ENCODE data around the gene JUN.

Gene JUN

DNA sequence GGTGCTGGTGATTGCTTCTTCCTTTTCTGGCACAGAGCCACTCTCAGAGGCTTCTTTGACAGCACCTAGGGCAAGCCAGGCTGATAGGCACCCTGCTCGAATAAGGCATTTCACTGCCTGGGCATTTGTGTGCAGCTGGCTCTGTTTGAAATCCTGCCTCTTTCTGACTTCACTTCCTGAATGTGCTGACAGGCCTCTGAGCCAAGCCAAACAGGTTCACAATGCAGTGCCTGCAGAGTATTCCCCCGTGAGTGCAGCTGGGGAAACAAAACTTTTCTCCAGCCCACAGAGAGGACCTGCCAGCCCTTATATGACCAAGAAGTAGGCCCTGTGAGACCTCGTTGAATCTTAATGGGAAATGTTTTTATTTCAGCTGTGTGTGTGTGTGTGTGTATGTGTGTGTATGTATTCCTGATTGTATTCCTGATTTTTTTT lies 10.4 kb downstream of the JUN start:
- Histone ChIP-seq H3K4me2 (peak overlapping the region; percentile 37), H4K20me1 (ENCODE audit: insufficient read depth) (no peaks in the 10 kb centered on the region), H3K4me1 (ENCODE audit: low read depth, poor library complexity, severe bottlenecking) (peaks cover 22% of the 10 kb centered on the region), H3K79me2 (ENCODE audit: insufficient read depth, low read depth) (no peaks in the 10 kb centered on the region), H3K36me3 (ENCODE audit: insufficient read depth) (no peaks in the 10 kb centered on the region), H3K9ac (peak overlapping the region; percentile 42; the same call in 1 of the 2 replicates), H3K27ac (peak overlapping the region; percentile 57), H3K27me3 (ENCODE audit: insufficient read depth, low read depth) (no peaks in the 10 kb centered on the region), H2AFZ (ENCODE audit: low read depth) (peak overlapping the region; percentile 59), H3K4me3 (IDR thresholded peaks at IDR 0.05; ENCODE audit: insufficient read depth, low read depth, low read length) (no peak overlapping the region)
- TF ChIP-seq, protein P1, sequence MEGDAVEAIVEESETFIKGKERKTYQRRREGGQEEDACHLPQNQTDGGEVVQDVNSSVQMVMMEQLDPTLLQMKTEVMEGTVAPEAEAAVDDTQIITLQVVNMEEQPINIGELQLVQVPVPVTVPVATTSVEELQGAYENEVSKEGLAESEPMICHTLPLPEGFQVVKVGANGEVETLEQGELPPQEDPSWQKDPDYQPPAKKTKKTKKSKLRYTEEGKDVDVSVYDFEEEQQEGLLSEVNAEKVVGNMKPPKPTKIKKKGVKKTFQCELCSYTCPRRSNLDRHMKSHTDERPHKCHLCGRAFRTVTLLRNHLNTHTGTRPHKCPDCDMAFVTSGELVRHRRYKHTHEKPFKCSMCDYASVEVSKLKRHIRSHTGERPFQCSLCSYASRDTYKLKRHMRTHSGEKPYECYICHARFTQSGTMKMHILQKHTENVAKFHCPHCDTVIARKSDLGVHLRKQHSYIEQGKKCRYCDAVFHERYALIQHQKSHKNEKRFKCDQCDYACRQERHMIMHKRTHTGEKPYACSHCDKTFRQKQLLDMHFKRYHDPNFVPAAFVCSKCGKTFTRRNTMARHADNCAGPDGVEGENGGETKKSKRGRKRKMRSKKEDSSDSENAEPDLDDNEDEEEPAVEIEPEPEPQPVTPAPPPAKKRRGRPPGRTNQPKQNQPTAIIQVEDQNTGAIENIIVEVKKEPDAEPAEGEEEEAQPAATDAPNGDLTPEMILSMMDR (conservative IDR thresholded peaks at IDR 0.05; ENCODE audit: low read depth, low read length) = no peak

DNA sequence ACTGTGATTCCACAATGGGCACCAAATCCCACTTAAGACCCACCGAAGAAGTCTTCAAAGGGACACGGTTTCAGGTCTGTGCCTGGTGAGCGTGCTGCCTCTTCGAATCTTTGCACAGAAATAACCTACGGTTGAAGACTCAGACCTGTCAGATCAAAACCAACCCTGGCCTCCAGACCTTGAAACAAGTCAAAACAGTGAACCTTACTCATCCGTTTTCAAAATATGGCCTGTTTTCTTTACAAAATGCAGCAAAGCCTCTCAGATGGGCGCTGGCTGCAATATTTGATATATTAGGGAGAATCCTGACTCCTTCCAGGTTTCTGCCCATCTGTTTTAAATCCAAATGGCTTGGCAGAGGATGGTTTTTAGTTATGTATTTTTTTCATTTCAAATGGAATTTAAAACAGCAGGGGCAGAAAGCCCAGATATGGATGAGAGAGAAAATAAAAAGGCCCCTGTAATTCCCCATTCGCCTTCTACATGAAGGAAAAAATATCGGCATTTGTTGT lies 14.0 kb downstream of the JUN start:
- Histone ChIP-seq H3K36me3 (ENCODE audit: insufficient read depth) (no peaks in the 10 kb centered on the region), H4K20me1 (ENCODE audit: insufficient read depth) (no peaks in the 10 kb centered on the region), H3K79me2 (ENCODE audit: insufficient read depth, low read depth) (no peaks in the 10 kb centered on the region), H3K27ac (no peak overlapping the region), H3K9ac (no peak overlapping the region), H3K4me2 (no peak overlapping the region), H3K27me3 (ENCODE audit: insufficient read depth, low read depth) (no peaks in the 10 kb centered on the region), H3K4me3 (IDR thresholded peaks at IDR 0.05; ENCODE audit: insufficient read depth, low read depth, low read length) (no peak overlapping the region), H3K4me1 (ENCODE audit: low read depth, poor library complexity, severe bottlenecking) (peaks cover 22% of the 10 kb centered on the region), H2AFZ (ENCODE audit: low read depth) (no peak overlapping the region)
- TF ChIP-seq, protein P1 (conservative IDR thresholded peaks at IDR 0.05; ENCODE audit: low read depth, low read length) = no peak

DNA sequence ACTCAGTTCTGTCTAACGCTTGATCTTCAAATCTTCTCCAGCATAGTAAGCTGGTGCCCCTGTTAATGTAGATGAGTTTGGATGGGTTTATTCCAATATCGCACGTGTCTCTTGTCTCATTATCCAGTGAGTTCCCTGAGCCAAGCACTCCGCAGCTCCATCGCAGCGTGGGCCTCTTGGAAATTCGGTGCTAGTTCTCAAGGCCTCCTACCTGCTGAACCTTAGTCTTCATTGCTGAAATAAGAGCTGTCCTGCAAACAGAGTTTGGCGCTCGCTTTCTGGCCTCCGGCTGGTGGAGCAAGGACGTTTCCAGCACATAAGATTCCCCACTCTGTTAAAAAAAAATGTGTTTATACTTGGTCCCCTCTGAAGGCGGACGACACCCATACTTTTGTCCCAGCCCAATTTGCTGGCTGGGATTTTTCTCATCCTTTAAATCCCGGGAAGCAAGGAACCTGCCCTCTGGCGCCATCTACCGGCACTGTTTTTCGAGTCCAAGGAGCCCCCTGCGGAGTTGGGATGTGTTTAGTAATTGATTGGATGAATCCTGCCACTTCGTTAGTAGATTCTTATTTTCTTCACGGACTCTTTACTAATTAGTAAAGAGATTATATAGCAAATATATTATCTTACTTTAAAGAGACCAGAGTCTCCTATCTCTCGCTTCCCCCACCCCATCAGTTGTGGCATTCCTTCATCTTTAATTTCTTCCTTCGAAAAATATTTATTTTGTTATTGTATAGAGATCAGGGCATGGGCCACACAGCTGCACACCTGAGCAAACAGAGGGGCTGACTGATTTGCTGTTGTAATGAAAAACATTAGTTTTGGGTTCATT lies 14.7 kb downstream of the JUN start:
- H3K4me2 ChIP-seq = no peak overlapping the region
- H4K20me1 ChIP-seq (ENCODE audit: insufficient read depth) = no peaks in the 10 kb centered on the region
- H3K4me1 ChIP-seq (ENCODE audit: low read depth, poor library complexity, severe bottlenecking) = peaks cover 18% of the 10 kb centered on the region
- TF ChIP-seq, protein P1 (conservative IDR thresholded peaks at IDR 0.05; ENCODE audit: low read depth, low read length) = no peak
- no peaks in the 10 kb centered on the region for H3K36me3 ChIP-seq (ENCODE audit: insufficient read depth)
- H3K27ac ChIP-seq = no peak overlapping the region
- H2AFZ ChIP-seq (ENCODE audit: low read depth) = no peak overlapping the region
- H3K79me2 ChIP-seq (ENCODE audit: insufficient read depth, low read depth) = no peaks in the 10 kb centered on the region
- no peaks in the 10 kb centered on the region for H3K27me3 ChIP-seq (ENCODE audit: insufficient read depth, low read depth)
- no peak overlapping the region for H3K4me3 ChIP-seq (IDR thresholded peaks at IDR 0.05; ENCODE audit: insufficient read depth, low read depth, low read length)
- no peak overlapping the region for H3K9ac ChIP-seq

DNA sequence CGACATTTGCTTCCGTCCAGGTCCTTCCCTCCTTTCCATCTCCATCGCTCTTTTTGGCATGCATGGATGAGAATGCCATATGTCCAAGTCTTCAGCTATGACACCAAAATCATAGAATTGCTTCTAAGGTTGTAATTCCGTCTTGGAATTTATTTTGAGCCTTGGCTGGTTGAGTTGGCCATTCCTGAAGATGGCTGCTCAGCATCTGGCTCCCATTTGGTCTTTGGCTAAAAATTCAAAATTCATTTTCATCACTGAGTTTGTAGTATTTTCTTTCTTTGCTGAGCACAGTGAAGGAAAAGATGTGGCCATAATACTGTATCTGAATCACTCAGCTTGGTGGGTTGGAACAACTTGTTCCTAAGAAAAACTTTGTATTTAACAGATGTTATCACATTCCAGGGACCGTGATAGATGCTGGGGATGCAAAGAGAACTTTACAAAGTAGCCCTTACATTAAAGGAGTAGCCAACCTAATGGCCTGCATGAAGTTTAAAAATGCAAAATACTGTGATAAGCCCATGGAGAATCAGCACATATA lies 15.6 kb downstream of the JUN start:
- no peak overlapping the region for H3K27ac ChIP-seq
- H3K36me3 ChIP-seq (ENCODE audit: insufficient read depth) = no peaks in the 10 kb centered on the region
- H3K4me3 ChIP-seq (IDR thresholded peaks at IDR 0.05; ENCODE audit: insufficient read depth, low read depth, low read length) = no peak overlapping the region
- H3K79me2 ChIP-seq (ENCODE audit: insufficient read depth, low read depth) = no peaks in the 10 kb centered on the region
- no peak overlapping the region for H3K9ac ChIP-seq
- TF ChIP-seq, protein P1 (conservative IDR thresholded peaks at IDR 0.05; ENCODE audit: low read depth, low read length) = no peak
- no peak overlapping the region for H3K4me2 ChIP-seq
- H2AFZ ChIP-seq (ENCODE audit: low read depth) = no peak overlapping the region
- no peaks in the 10 kb centered on the region for H3K27me3 ChIP-seq (ENCODE audit: insufficient read depth, low read depth)
- peaks cover 9% of the 10 kb centered on the region for H3K4me1 ChIP-seq (ENCODE audit: low read depth, poor library complexity, severe bottlenecking)
- no peaks in the 10 kb centered on the region for H4K20me1 ChIP-seq (ENCODE audit: insufficient read depth)

All from KMS-11 (cell line).